ENCODE results near the gene FGD6. TPM values are rescaled to one million over a fixed set of nuclear protein-coding genes. Genes with fewer than 3 reads are reported as not detected.

FGD6 gene
- total RNA-seq, 1 experiment from 2014 or later = 18.2 TPM

DNA sequence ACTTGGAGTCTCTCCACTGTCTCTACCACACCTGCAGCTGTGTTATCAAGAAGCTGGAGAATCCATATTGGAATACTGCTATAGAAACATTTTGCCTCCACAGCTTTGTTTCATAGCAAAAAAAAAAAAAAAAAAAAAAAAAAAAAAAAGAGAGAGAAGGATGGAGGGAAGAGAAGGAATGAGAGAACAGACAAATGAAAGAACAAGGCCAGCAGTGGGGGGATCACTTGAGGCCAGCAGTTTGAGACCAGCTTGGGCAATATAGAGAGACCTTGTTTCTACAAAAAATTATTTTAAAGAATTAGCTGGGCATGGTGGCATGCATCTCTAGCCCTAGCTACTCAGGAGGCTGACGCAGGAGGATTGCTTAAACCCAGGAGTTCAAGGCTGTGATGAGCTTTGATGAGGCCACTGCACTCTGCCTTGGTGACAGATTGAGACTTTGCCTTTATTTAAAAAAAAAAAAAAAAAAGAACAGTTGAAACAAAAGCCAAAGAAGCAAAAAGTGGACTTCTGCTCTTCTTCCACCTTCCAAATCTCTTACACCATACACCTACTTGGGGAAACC, 8.5 kb upstream of the FGD6 start:
- ChIA-PET RAD21 (ENCODE audit: low non-redundant PET in 1 of 2, low total read pairs in 2 of 2, uncharacterized antibody in 2 of 2, unreplicated experiment in 2 of 2) (no interaction called here), POLR2A (interaction anchor here (0.6 to 1.5 kb wide), 3 partner anchors 9 to 18 kb away, joined by 3 to 4 read pairs (median 4); partner anchors contain the start of genes FGD6 and VEZT), CTCF (no interaction called here)
- DNase-seq (ENCODE audit: low read depth, low spot score) = no peak
- no peak for TF ChIP-seq ELF1 (IDR thresholded peaks at IDR 0.05; ENCODE audit: borderline replicate concordance, low read depth)
- TF ChIP-seq EZH2 (IDR thresholded peaks at IDR 0.05) = no peak
- TF ChIP-seq, protein P1, sequence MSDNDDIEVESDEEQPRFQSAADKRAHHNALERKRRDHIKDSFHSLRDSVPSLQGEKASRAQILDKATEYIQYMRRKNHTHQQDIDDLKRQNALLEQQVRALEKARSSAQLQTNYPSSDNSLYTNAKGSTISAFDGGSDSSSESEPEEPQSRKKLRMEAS (IDR thresholded peaks at IDR 0.05) = no peak
- no peak for TF ChIP-seq RAD21 (IDR thresholded peaks at IDR 0.05; ENCODE audit: low read depth)
- no peak for TF ChIP-seq ZNF274 (IDR thresholded peaks at IDR 0.05; ENCODE audit: low read depth, low read length)
- TF ChIP-seq, protein P2, sequence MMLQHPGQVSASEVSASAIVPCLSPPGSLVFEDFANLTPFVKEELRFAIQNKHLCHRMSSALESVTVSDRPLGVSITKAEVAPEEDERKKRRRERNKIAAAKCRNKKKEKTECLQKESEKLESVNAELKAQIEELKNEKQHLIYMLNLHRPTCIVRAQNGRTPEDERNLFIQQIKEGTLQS (IDR thresholded peaks at IDR 0.05) = no peak
- TF ChIP-seq, protein P3, sequence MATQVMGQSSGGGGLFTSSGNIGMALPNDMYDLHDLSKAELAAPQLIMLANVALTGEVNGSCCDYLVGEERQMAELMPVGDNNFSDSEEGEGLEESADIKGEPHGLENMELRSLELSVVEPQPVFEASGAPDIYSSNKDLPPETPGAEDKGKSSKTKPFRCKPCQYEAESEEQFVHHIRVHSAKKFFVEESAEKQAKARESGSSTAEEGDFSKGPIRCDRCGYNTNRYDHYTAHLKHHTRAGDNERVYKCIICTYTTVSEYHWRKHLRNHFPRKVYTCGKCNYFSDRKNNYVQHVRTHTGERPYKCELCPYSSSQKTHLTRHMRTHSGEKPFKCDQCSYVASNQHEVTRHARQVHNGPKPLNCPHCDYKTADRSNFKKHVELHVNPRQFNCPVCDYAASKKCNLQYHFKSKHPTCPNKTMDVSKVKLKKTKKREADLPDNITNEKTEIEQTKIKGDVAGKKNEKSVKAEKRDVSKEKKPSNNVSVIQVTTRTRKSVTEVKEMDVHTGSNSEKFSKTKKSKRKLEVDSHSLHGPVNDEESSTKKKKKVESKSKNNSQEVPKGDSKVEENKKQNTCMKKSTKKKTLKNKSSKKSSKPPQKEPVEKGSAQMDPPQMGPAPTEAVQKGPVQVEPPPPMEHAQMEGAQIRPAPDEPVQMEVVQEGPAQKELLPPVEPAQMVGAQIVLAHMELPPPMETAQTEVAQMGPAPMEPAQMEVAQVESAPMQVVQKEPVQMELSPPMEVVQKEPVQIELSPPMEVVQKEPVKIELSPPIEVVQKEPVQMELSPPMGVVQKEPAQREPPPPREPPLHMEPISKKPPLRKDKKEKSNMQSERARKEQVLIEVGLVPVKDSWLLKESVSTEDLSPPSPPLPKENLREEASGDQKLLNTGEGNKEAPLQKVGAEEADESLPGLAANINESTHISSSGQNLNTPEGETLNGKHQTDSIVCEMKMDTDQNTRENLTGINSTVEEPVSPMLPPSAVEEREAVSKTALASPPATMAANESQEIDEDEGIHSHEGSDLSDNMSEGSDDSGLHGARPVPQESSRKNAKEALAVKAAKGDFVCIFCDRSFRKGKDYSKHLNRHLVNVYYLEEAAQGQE (IDR thresholded peaks at IDR 0.05; ENCODE audit: low read depth) = no peak
- TF ChIP-seq, protein P4, sequence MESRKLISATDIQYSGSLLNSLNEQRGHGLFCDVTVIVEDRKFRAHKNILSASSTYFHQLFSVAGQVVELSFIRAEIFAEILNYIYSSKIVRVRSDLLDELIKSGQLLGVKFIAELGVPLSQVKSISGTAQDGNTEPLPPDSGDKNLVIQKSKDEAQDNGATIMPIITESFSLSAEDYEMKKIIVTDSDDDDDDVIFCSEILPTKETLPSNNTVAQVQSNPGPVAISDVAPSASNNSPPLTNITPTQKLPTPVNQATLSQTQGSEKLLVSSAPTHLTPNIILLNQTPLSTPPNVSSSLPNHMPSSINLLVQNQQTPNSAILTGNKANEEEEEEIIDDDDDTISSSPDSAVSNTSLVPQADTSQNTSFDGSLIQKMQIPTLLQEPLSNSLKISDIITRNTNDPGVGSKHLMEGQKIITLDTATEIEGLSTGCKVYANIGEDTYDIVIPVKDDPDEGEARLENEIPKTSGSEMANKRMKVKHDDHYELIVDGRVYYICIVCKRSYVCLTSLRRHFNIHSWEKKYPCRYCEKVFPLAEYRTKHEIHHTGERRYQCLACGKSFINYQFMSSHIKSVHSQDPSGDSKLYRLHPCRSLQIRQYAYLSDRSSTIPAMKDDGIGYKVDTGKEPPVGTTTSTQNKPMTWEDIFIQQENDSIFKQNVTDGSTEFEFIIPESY (IDR thresholded peaks at IDR 0.05; ENCODE audit: extremely low read depth, insufficient replicate concordance, low read length) = no peak
- TF ChIP-seq TCF7L2 (IDR thresholded peaks at IDR 0.05; ENCODE audit: borderline replicate concordance, extremely low read depth, insufficient read depth, insufficient read length) = no peak
- no peak for TF ChIP-seq EGR1 (IDR thresholded peaks at IDR 0.05; ENCODE audit: low read depth)
- no peak for TF ChIP-seq POLR2A (IDR thresholded peaks at IDR 0.05; ENCODE audit: borderline replicate concordance, extremely low read depth, insufficient read depth, insufficient read length)
- TF ChIP-seq EZH2phosphoT487 (IDR thresholded peaks at IDR 0.05; ENCODE audit: borderline replicate concordance) = no peak
- no peak for TF ChIP-seq SP1 (IDR thresholded peaks at IDR 0.05; ENCODE audit: low read depth)
- TF ChIP-seq CBX3 (IDR thresholded peaks at IDR 0.05; ENCODE audit: low read depth) = no peak
- TF ChIP-seq POLR2AphosphoS5 (IDR thresholded peaks at IDR 0.05; ENCODE audit: low read depth, low read length) = no peak
- no peak for TF ChIP-seq YY1 (IDR thresholded peaks at IDR 0.05; ENCODE audit: extremely low read depth, insufficient replicate concordance, low read depth, low read length)
- no peak for TF ChIP-seq CEBPB (IDR thresholded peaks at IDR 0.05; ENCODE audit: low read depth)
- Histone ChIP-seq H3K9ac (ENCODE audit: low read length) (no peak overlapping the region), H3K36me3 (ENCODE audit: control insufficient read depth in 1 of 2, insufficient read depth in 2 of 2, low read length in 2 of 2) (peaks cover 0 to 14% of the 10 kb centered on the region in 2 experiments; a peak in 1 of 4 replicates), H3K79me2 (ENCODE audit: insufficient read depth, low read length) (peaks cover 96% of the 10 kb centered on the region), H3K9me3 (ENCODE audit: control insufficient read depth in 1 of 2, insufficient read depth in 1 of 2, low read depth in 1 of 2, low read length in 2 of 2) (no peaks in the 10 kb centered on the region), H3K27ac (ENCODE audit: low read depth, low read length) (no peak overlapping the region), H3K4me3 (replicated peaks in 1 of 2; ENCODE audit: low read depth in 1 of 2, low read length in 2 of 2) (no peak overlapping the region), H3K4me2 (ENCODE audit: low read length) (no peak overlapping the region), H3K9me2 (ENCODE audit: insufficient read depth) (no peaks in the 10 kb centered on the region), H4K20me1 (ENCODE audit: insufficient read depth) (no peaks in the 10 kb centered on the region), H3K4me1 (ENCODE audit: control insufficient read depth in 1 of 2, insufficient read depth in 2 of 2, low read length in 2 of 2) (peaks cover 0 to 10% of the 10 kb centered on the region in 2 experiments; a peak in 3 of 4 replicates), H3K27me3 (ENCODE audit: insufficient read depth, low read length) (no peaks in the 10 kb centered on the region), H2AFZ (ENCODE audit: low read depth, low read length, poor library complexity, severe bottlenecking) (no peak overlapping the region)
- ATAC-seq = no peak
- BruUV-seq (replicated peaks) = no TSS peak
- intact Hi-C loops (cut with micrococcal nuclease) = no loop called here
